Vagina (tissue), 2 donors: ENCODE data around the gene ELOVL7. TPM values are rescaled to one million over a fixed set of nuclear protein-coding genes. Genes with fewer than 3 reads are reported as not detected.
A peak's percentile ranks its signal among the peaks of the same experiment; 100 is the strongest.

ENCODE experiments used
- DNase-seq, 2 donors: peaks; one replicate each; pipeline ENCODE4 v3.0.0-alpha.2; 2017; ENCODE audit errors: extremely low spot score in 2 of 2
- H3K27ac ChIP-seq: fragments of 200-600 bp; sonication (generic); one replicate; pipeline ENCODE4 v1.5.1; 2019
- H3K27me3 ChIP-seq: fragments of 200-600 bp; sonication (generic); one replicate; pipeline ENCODE4 v1.5.1; 2019
- H3K36me3 ChIP-seq, 2 donors: fragments of 200-600 bp; sonication (generic); one replicate each; pipeline ENCODE4 v1.5.1; 2017 to 2019
- H3K4me1 ChIP-seq: fragments of 200-600 bp; sonication (generic); one replicate; pipeline ENCODE4 v1.5.1; 2019
- H3K4me3 ChIP-seq, 2 donors: fragments of 200-600 bp; sonication (generic); 1 replicate in 1 of 2; 2 replicates in 1 of 2; pipeline ENCODE4 v1.5.1; 2016 to 2019
- H3K9me3 ChIP-seq: fragments of 200-600 bp; sonication (generic); one replicate; pipeline ENCODE4 v1.5.1; 2019
- CTCF ChIP-seq, 3 experiments: fragments of 450-650 bp in 2 of 3; fragments of 200-600 bp in 1 of 3; sonication (generic) in 1 of 3; IDR thresholded peaks; one replicate each; pipeline ENCODE4 v1.5.1; 2017 to 2019; ENCODE audit warnings: antibody characterized with exemption in 3 of 3, mild to moderate bottlenecking in 2 of 3, moderate library complexity in 2 of 3
- POLR2A ChIP-seq, 2 donors: fragments of 450-650 bp; IDR thresholded peaks; one replicate each; pipeline ENCODE4 v1.6.1; 2017; ENCODE audit warnings: antibody characterized with exemption in 2 of 2, mild to moderate bottlenecking in 2 of 2, moderate library complexity in 2 of 2
- POLR2AphosphoS5 ChIP-seq, 2 donors: sonication (generic); formaldehyde crosslinking; IDR thresholded peaks; one replicate each; pipeline ENCODE4 v1.9.0; 2017; ENCODE audit warnings: antibody characterized with exemption in 2 of 2, mild to moderate bottlenecking in 2 of 2, low read depth in 1 of 2; ENCODE audit not compliant: insufficient read depth in 1 of 2
- intact Hi-C: fragments of 100-400 bp; cut with DNase I; formaldehyde crosslinking; loops from one replicate; pipeline ENCODE4 v1.15.1; 2023
- total RNA-seq: library from RNA; depleted of rRNA; stranded (reverse); fragments of >200 nt; gene quantifications from one replicate; pipeline ENCODE4 v1.2.3, GENCODE V29; 2016

Gene ELOVL7
- total RNA-seq, 1 donor from 2014 or later: 3.9 TPM

DNA sequence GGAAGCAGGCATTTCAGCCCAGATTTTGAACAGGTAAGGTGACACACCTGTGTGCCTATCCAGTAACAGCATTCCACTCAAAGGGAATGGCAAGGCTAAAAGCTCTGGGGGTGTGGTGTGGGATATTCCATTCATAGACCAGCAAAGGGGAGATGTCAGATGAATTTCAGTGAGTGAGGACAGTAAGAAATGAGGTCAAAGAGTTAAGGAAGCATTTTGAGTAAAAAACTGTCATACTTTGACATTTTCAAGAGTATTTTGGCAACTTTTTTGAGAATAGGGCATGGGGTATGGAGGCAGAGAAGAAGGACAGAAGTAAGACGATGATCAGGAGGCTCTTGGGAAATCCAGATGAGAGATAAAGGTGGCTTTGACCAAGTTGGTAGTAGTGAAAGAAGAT, 2.2 kb upstream of the ELOVL7 start:
- DNase-seq: no peak
- TF ChIP-seq CTCF (IDR thresholded peaks at IDR 0.05) (no peak), POLR2A (IDR thresholded peaks at IDR 0.05) (no peak), POLR2AphosphoS5 (IDR thresholded peaks at IDR 0.05; ENCODE audit: insufficient read depth in 1 of 2, low read depth in 1 of 2) (no peak)
- peaks cover 12% of the 10 kb centered on the region for H3K4me1 ChIP-seq
- H3K27ac ChIP-seq: no peak overlapping the region
- H3K36me3 ChIP-seq: no peaks in the 10 kb centered on the region
- no peaks in the 10 kb centered on the region for H3K27me3 ChIP-seq
- H3K4me3 ChIP-seq: no peak overlapping the region
- H3K9me3 ChIP-seq: no peaks in the 10 kb centered on the region
- intact Hi-C loops: no loop called here

DNA sequence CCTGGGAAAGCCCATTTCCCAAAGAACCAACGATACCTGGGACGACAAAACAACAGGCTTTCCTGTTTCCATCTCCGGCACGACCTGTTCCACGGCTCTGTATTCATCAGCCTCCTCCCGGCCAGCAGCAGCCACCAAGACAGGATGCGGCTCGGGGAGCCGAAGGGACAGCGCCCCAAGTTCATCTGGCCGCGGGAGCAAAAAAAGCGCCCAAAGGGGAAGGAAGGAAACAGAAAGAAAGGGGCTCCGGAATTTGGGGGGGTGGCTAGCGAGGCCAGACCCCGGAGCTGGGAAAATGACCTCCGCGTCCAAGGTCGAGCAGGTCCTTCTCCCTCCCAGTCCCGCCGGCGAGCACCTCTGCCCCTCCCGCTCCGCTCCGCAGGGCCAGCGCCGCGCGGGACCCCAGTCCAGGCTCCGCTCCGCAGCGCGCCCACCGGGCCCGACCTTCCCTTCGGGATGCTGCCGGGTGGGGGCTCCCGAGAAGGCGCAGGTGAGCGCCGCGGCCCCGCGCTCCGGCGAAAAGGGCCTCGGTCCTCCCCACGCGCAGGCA, 608 bp downstream of the ELOVL7 start:
- Histone ChIP-seq H3K27ac (peak overlapping the region; percentile 55), H3K4me1 (peaks cover 12% of the 10 kb centered on the region), H3K27me3 (no peaks in the 10 kb centered on the region), H3K36me3 (no peaks in the 10 kb centered on the region), H3K4me3 (peak overlapping the region; percentile 57 to 63), H3K9me3 (no peaks in the 10 kb centered on the region)
- TF ChIP-seq POLR2AphosphoS5 (IDR thresholded peaks at IDR 0.05; ENCODE audit: insufficient read depth in 1 of 2, low read depth in 1 of 2): no peak
- TF ChIP-seq POLR2A (IDR thresholded peaks at IDR 0.05): no peak
- no peak for TF ChIP-seq CTCF (IDR thresholded peaks at IDR 0.05)
- DNase-seq: no peak
- intact Hi-C loops: no loop called here

DNA sequence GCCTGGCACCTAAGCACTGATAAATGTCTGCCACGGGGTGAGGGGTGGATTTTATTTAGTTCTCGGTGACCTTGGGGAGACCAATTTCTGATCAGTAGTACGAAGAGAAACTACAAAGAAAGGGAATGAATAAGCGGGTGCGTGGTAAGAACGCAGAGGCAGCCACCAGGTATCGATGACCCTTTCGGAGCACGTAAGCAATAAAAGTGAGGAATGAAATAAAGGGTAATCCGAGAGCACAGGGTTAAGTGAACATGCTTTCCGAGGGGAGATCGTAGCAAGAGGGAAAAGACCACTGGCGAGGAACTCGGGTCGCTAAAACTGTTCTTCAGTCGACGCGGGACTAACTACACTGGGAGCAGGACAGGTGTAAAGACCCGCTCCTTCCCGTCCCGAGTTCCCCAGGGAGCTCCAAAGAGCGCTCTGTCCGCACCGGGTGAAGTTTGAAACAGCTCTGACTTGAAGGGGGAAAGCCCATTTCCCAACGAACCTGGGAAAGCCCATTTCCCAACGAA, 1.1 kb downstream of the ELOVL7 start:
- Histone ChIP-seq H3K4me3 (peak overlapping the region; percentile 57 to 63), H3K36me3 (no peaks in the 10 kb centered on the region), H3K9me3 (no peaks in the 10 kb centered on the region), H3K27ac (peak overlapping the region; percentile 55), H3K4me1 (peaks cover 12% of the 10 kb centered on the region), H3K27me3 (no peaks in the 10 kb centered on the region)
- intact Hi-C loops: no loop called here
- TF ChIP-seq POLR2AphosphoS5 (IDR thresholded peaks at IDR 0.05; ENCODE audit: insufficient read depth in 1 of 2, low read depth in 1 of 2) (no peak), POLR2A (IDR thresholded peaks at IDR 0.05) (no peak), CTCF (IDR thresholded peaks at IDR 0.05) (no peak)
- DNase-seq: no peak

- no peaks in the 10 kb centered on the region for H3K27me3 ChIP-seq
- DNase-seq: no peak
- TF ChIP-seq POLR2A (IDR thresholded peaks at IDR 0.05): no peak
- TF ChIP-seq POLR2AphosphoS5 (IDR thresholded peaks at IDR 0.05; ENCODE audit: insufficient read depth in 1 of 2, low read depth in 1 of 2): no peak
- TF ChIP-seq CTCF (IDR thresholded peaks at IDR 0.05): no peak
- H3K4me3 ChIP-seq: no peak overlapping the region
- no peak overlapping the region for H3K27ac ChIP-seq
- H3K36me3 ChIP-seq: no peaks in the 10 kb centered on the region
- H3K4me1 ChIP-seq: peaks cover 12% of the 10 kb centered on the region
- intact Hi-C loops: no loop called here
- H3K9me3 ChIP-seq: no peaks in the 10 kb centered on the region
Measured at GRCh38 chr5:60841361-60841760, 2.7 kb downstream of the ELOVL7 start.

DNA sequence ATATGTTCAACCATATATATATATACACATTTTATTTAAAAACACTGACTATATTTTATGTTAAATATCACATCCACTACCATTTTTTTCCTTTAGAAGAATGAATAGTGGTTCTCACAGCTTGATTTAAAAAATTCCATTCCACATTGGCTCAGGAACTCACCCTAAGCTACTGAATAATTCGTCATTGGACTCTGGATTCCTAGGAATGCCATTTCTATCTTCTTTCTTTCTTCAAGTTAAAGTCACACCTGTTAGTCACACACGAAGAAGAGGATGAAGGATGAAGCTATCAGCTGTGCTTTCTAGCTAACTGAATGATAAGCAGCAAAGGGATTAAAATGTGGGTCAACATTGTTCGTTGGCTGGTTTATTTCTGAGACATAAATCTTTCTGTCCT, 7.9 kb downstream of the ELOVL7 start:
- Histone ChIP-seq H3K27me3 (no peaks in the 10 kb centered on the region), H3K36me3 (no peaks in the 10 kb centered on the region), H3K9me3 (no peaks in the 10 kb centered on the region), H3K4me1 (no peaks in the 10 kb centered on the region), H3K4me3 (no peak overlapping the region), H3K27ac (no peak overlapping the region)
- intact Hi-C loops: no loop called here
- DNase-seq: no peak
- TF ChIP-seq POLR2A (IDR thresholded peaks at IDR 0.05) (no peak), POLR2AphosphoS5 (IDR thresholded peaks at IDR 0.05; ENCODE audit: insufficient read depth in 1 of 2, low read depth in 1 of 2) (no peak), CTCF (IDR thresholded peaks at IDR 0.05) (no peak)
